Stimulated activated CD8-positive, alpha-beta memory T cell treated with anti-CD3 and anti-CD28 coated beads, Interleukin-4, amount 100 ng/mL, for 1 hour (primary cell): ENCODE data around the gene ADISSP.

Experiments used
- DNase-seq, 2 donors: peaks; one replicate each; pipeline ENCODE4 v3.0.0-alpha.2; 2020; ENCODE audit warnings: low read depth in 2 of 2, low spot score in 1 of 2

The ADISSP gene

GRCh38 chr20:3767427-3768341, at the start of gene ADISSP:
Gene ADISSP (minus strand): TSS chr20:3767753. CDS start chr20:3760100, 7,653 bp downstream.
- peak; percentile 85 to 94 for DNase-seq

- no peak for DNase-seq
Measured at GRCh38 chr20:3815703-3816315, 48.3 kb upstream of the ADISSP start.

GRCh38 chr20:3814928-3815495, 47.5 kb upstream of the ADISSP start:
- no peak for DNase-seq

GRCh38 chr20:3813848-3814581, 46.5 kb upstream of the ADISSP start:
- DNase-seq, result no peak

GRCh38 chr20:3812975-3813847, 45.7 kb upstream of the ADISSP start:
- DNase-seq, result no peak

- no peak for DNase-seq
Measured at GRCh38 chr20:3812259-3812681, 44.7 kb upstream of the ADISSP start.

- DNase-seq, result peak; percentile 60 to 87
Measured at GRCh38 chr20:3811467-3812258, 44.1 kb upstream of the ADISSP start.

GRCh38 chr20:3808544-3808943, 41.0 kb upstream of the ADISSP start:
- DNase-seq, result no peak

- DNase-seq, result no peak
Measured at GRCh38 chr20:3804781-3805180, 37.2 kb upstream of the ADISSP start.

GRCh38 chr20:3804254-3804751, 36.8 kb upstream of the ADISSP start:
- DNase-seq, result no peak

GRCh38 chr20:3803854-3804253, 36.3 kb upstream of the ADISSP start:
- no peak for DNase-seq

GRCh38 chr20:3803289-3803688, 35.7 kb upstream of the ADISSP start:
- DNase-seq, result no peak

- no peak for DNase-seq
Measured at GRCh38 chr20:3802524-3803239, 35.1 kb upstream of the ADISSP start.

- no peak for DNase-seq
Measured at GRCh38 chr20:3801846-3802245, 34.3 kb upstream of the ADISSP start.

GRCh38 chr20:3801299-3801698, 33.7 kb upstream of the ADISSP start:
- DNase-seq, result no peak

GRCh38 chr20:3800878-3801260, 33.3 kb upstream of the ADISSP start:
- DNase-seq, result no peak

- no peak for DNase-seq
Measured at GRCh38 chr20:3800256-3800877, 32.8 kb upstream of the ADISSP start.

GRCh38 chr20:3798908-3799248, 31.3 kb upstream of the ADISSP start:
- no peak for DNase-seq
